Measurements from ENCODE around the gene FBXO3. TPM values are rescaled to one million over a fixed set of nuclear protein-coding genes. Genes with fewer than 3 reads are reported as not detected.
A peak's percentile ranks its signal among the peaks of the same experiment; 100 is the strongest.

FBXO3 gene
- total RNA-seq, 2 experiments from 2014 or later, result 26.9 to 30.9 TPM

DNA sequence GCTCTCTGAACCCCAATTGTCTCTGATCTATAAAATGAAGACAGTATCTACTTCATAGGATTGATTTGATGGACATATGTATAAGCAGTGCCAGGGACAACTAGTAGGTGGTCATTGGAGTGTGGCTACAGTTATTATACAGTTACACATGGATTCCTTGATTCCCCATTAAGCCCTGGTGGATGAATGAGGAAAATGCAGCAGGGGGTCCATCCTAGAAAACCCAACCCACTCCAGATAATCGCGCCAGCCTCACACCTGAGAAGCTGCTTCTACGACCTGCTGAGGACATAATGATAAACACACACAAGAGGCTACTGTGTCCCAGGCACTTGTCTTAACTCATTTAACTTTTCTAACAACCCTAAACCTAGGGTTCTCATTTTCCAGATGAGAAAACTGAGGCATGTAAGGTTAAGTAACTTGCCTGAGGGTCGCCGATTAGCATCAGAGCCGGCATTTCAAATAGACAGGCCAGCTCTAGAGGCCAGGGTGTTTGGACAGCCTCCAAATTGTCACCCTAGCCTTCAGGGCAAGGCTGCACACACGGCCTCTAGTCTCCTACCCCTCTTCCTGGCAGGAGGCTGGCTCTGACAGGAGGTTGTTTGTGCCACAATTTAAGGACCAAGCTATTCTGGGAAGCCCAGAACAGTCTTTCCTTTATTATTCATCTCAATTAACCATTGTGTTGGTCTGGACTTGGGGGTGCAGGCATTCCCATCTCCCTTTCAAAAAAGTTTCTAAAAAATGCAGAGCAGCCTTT lies 69.9 kb downstream of the FBXO3 start:
- peaks cover 23% of the 10 kb centered on the region for H3K4me1 Mint-ChIP-seq
- H3K27ac Mint-ChIP-seq, result no peak overlapping the region
- H3K4me3 Mint-ChIP-seq, result no peak overlapping the region
- peaks cover 17% of the 10 kb centered on the region for H3K36me3 Mint-ChIP-seq (ENCODE audit: low read depth)
- POLR2A ChIA-PET, result interaction anchor here (1.1 to 2.5 kb wide), 2 partner anchors 17 to 36 kb away, joined by 3 to 9 read pairs; no protein-coding TSS in a partner anchor
- no peaks in the 10 kb centered on the region for H3K9me3 Mint-ChIP-seq
- CTCF ChIA-PET, result interaction anchor here (0.6 kb wide), 1 partner anchor 437 kb away, joined by 4 read pairs; no protein-coding TSS in a partner anchor
- peaks cover 4% of the 10 kb centered on the region for H3K27me3 Mint-ChIP-seq
- no peak for DNase-seq

DNA sequence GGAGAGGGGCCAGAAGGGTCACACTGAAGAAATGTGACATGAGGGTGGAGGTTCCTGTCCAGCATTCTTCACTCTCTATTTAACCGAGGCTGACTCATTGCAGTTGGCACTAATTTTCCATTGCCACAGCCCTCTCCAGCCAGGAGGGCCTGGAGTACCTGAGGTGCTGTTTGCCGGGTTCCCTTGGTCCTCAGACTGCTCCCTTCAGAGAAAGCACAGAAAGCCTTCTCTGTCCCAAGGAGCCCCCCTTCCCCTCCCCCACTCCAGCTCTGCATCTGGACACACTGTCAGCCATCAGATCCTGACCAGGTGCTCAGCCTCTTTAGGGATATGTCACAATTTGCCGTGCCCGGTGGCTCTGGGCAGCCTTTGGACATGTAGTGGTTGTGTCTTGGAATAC lies 70.5 kb downstream of the FBXO3 start:
- ChIA-PET CTCF (interaction anchor here (0.6 kb wide), 1 partner anchor 438 kb away, joined by 4 read pairs; no protein-coding TSS in a partner anchor), POLR2A (no interaction called here)
- H3K36me3 Mint-ChIP-seq (ENCODE audit: low read depth), result peaks cover 11% of the 10 kb centered on the region
- no peak overlapping the region for H3K4me3 Mint-ChIP-seq
- H3K27ac Mint-ChIP-seq, result no peak overlapping the region
- H3K4me1 Mint-ChIP-seq, result peaks cover 24% of the 10 kb centered on the region
- no peaks in the 10 kb centered on the region for H3K9me3 Mint-ChIP-seq
- DNase-seq, result no peak
- H3K27me3 Mint-ChIP-seq, result peaks cover 6% of the 10 kb centered on the region

DNA sequence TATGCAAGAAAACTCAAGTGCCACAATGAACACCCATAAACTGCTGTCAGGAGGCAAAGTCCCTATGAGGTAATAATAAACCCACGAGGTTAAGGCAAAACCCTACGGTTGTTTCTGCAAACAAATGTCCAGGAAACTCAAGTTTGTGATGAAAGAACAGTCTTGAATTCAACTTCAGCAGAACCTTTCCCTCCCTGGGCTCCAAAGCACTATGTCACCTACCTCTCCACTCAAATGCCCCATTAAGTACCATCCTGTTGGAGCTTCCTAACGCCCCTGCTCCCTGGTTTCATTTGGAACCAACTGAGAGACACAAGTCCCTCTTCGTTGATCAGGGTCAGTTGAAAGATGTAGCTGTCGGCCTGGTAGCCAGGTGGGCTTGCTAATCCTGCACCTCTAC lies 71.1 kb downstream of the FBXO3 start:
- H3K36me3 Mint-ChIP-seq (ENCODE audit: low read depth), result peaks cover 8% of the 10 kb centered on the region
- no peak overlapping the region for H3K27ac Mint-ChIP-seq
- H3K9me3 Mint-ChIP-seq, result no peaks in the 10 kb centered on the region
- H3K4me1 Mint-ChIP-seq, result peaks cover 24% of the 10 kb centered on the region
- CTCF ChIA-PET, result interaction anchor here (1.3 kb wide), 1 partner anchor 39 kb away, joined by 5 read pairs; no protein-coding TSS in a partner anchor
- peaks cover 8% of the 10 kb centered on the region for H3K27me3 Mint-ChIP-seq
- DNase-seq, result no peak
- H3K4me3 Mint-ChIP-seq, result no peak overlapping the region
- POLR2A ChIA-PET, result no interaction called here

DNA sequence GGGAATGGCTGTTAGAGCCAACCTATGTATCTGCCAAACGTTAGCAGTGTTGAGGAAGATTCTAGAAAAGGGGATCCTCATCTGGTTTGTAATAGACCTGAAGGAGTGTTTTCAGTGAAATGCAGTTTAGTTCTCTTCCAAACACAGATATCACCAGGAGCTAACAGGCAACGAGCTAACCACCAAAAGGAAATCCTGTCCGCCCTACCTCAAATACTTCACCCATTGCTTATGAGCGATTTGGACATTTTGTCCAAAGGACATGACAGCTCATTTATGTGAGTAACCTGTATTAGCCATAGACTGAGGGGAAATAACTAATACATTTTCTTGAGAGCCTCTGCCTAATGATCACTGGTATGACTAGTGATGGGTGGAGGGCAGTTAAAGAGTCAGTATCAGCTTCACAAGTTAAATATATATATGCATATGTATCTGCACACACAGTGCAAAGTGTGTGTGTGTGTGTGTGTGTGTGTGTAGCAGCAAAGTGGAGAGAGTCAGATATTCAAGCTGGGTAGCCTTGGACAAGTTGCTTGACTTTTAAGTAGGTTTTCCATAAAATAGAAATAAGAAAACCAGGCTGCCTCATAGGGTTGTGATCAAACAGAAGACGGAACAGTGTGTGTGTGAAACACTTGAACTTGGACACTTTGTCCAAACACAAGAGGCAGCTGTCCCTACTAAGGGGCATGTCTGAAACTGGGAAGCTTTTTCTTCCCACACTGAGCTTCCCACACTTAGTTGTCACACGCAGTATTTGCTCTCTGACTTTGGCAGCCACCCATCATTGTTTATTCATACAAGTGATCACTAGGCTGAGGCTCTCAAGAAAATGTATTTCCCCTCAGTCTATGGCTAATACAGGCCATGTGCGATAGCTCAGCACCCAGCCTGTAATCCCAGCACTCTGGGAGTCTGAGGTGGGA lies 72.8 kb downstream of the FBXO3 start:
- CTCF ChIA-PET, result interaction anchor here (0.9 to 3.0 kb wide), 4 partner anchors 15 to 55 kb away, joined by 3 to 10 read pairs (median 6); partner anchors contain the start of gene CD59
- peaks cover 21% of the 10 kb centered on the region for H3K27me3 Mint-ChIP-seq
- no peaks in the 10 kb centered on the region for H3K9me3 Mint-ChIP-seq
- peaks cover 3% of the 10 kb centered on the region for H3K36me3 Mint-ChIP-seq (ENCODE audit: low read depth)
- H3K4me3 Mint-ChIP-seq, result peak overlapping the region; percentile 77
- H3K27ac Mint-ChIP-seq, result peak overlapping the region; percentile 17
- no peak for DNase-seq
- POLR2A ChIA-PET, result interaction anchor here (1.2 to 3.0 kb wide), 5 partner anchors 12 to 73 kb away, joined by 3 to 30 read pairs (median 6); partner anchors contain the start of genes CD59 and FBXO3
- H3K4me1 Mint-ChIP-seq, result peaks cover 22% of the 10 kb centered on the region

DNA sequence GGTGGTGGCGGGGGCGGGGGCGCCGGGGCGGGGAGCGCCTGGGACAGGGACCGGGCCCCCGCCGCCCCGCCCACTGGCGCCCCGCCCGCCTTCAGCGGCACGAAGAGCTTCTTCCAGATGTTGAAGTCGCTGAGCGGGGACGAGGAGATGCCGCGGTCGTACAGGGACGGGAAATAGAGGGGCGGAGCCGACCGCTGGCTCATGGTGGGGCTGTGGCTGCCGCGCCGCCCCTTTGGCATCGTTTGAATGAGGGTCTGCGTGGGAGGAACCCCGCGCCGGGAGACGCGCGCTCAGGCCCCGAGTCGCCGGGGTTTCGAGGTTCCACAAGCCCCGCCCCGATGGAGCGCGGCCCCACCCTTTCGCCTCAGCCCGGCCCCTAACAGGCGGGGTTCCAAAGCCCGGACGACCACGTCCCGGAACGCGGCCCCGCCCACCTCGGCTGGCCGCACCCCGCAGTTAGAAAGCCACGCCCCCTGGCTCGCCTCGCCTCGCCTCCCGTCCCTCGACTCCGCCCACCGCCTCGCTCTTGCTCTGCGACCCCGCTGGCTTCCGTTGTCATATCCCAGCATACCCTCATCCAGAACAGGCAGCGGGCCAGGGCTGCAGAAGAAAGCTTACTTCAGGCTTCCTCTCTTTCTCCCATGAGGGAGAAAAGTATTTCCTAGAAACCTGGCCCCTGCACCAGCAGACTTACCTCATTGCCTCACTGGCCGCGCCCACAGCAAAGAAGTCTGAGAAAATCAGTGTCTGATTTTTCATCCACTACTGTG lies 73.6 kb downstream of the FBXO3 start, which contains the start of gene C11orf91:
Gene C11orf91 (minus strand): TSS at position 325 of the 770 bp plus-strand sequence. CDS start 86 bp downstream, at position 239.
- ChIA-PET CTCF (interaction anchor here (0.9 to 3.0 kb wide), 5 partner anchors 9 to 56 kb away, joined by 3 to 10 read pairs (median 3); partner anchors contain the start of gene CD59), POLR2A (interaction anchor here (1.1 to 3.0 kb wide), 6 partner anchors 11 to 539 kb away, joined by 3 to 30 read pairs (median 6); partner anchors contain the start of genes CD59, CSTF3 and FBXO3)
- peak within 1 kb of the TSS; percentile 77 for H3K4me3 Mint-ChIP-seq
- peak; percentile 95 for DNase-seq
- no peaks in the 10 kb centered on the region for H3K9me3 Mint-ChIP-seq
- no peaks in the 10 kb centered on the region for H3K36me3 Mint-ChIP-seq (ENCODE audit: low read depth)
- peaks cover 27% of the 10 kb centered on the region for H3K27me3 Mint-ChIP-seq
- peak within 1 kb of the TSS; percentile 63 for H3K27ac Mint-ChIP-seq
- H3K4me1 Mint-ChIP-seq, result peaks cover 21% of the 10 kb centered on the region

DNA sequence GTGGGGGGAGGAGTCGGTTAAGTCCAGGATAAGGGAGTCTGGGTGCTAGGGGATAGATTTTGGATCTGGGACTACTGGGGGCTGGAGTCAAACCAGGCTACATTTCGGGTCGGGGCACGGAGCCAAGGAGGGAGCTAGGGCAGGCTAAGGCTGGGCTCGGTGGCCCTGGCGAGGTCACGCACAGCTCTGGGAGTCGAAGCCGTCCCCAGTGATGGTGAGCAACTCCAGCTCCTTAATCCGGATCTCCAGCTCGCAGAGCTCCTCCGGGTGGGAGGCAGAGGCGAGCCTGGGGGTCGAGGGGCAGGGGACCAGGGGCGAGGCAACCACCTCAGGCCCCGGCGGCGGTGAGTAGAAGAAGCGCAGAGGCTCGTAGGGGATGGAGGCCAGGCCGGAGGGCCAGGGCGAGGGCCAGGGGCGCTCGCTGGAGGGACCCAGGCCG lies 74.2 kb downstream of the FBXO3 start:
- no peak for DNase-seq
- Mint-ChIP-seq H3K4me3 (peak overlapping the region; percentile 71), H3K36me3 (ENCODE audit: low read depth) (no peaks in the 10 kb centered on the region), H3K9me3 (no peaks in the 10 kb centered on the region), H3K4me1 (peaks cover 21% of the 10 kb centered on the region), H3K27ac (peak overlapping the region; percentile 63), H3K27me3 (peaks cover 27% of the 10 kb centered on the region)
- ChIA-PET CTCF (interaction anchor here (0.5 to 3.0 kb wide), 5 partner anchors 8 to 262 kb away, joined by 3 to 10 read pairs (median 3); no protein-coding TSS in a partner anchor), POLR2A (interaction anchor here (1.1 to 3.0 kb wide), 6 partner anchors 10 to 539 kb away, joined by 3 to 30 read pairs (median 6); partner anchors contain the start of genes CD59, CSTF3 and FBXO3)

DNA sequence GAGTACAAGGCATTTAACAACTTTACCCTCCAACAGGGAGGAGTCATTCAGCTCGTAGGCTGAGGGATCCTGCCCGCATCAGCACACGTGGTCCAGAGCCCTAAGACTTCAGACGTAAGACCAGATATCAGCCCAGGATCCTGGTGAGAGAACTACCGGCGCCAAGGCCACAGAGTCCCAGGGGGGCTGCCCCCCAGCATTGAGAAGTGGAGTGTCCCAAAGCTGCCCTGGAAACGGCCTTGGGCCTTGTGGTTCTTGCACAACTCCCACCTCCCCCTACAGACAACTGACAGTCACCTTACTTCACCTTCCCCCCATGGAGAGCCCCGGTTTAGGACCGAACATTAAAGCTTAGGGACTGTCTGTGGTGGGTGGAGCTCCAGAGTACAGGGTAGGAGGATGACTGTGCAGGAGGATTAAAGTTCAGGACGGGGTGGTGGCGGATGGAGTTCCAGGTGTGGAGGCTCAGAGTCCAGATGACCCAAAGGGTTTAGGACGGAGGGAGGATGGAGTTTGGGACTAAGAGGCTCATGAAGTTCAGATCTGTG lies 74.7 kb downstream of the FBXO3 start:
- ChIA-PET POLR2A (interaction anchor here (1.9 to 3.0 kb wide), 3 partner anchors 10 to 36 kb away, joined by 6 to 30 read pairs (median 10); partner anchors contain the start of gene CD59), CTCF (interaction anchor here (0.5 to 3.0 kb wide), 4 partner anchors 12 to 263 kb away, joined by 3 to 10 read pairs (median 6); no protein-coding TSS in a partner anchor)
- H3K9me3 Mint-ChIP-seq, result no peaks in the 10 kb centered on the region
- peaks cover 21% of the 10 kb centered on the region for H3K4me1 Mint-ChIP-seq
- peak overlapping the region; percentile 71 for H3K4me3 Mint-ChIP-seq
- H3K36me3 Mint-ChIP-seq (ENCODE audit: low read depth), result no peaks in the 10 kb centered on the region
- H3K27ac Mint-ChIP-seq, result peak overlapping the region; percentile 63
- peaks cover 27% of the 10 kb centered on the region for H3K27me3 Mint-ChIP-seq
- DNase-seq, result no peak

DNA sequence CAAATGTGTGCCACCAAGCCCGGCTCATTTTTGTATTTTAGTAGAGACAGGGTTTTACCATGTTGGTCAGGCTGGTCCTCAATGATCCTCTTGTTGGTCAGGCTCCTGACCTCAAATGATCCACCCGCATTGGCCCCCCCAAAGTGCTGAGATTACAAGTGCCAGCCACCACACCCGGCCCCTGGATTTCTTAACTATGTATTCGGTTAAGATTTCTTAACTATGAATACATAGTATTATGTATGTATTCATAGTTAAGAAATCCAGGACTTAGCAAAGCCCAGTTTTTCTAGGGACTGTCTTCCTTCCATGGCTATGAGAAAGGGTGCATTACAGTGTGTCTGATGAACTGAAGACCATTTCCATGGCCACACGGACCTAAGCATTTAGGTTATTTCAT lies 75.4 kb downstream of the FBXO3 start:
- ChIA-PET CTCF (no interaction called here), POLR2A (no interaction called here)
- no peak overlapping the region for H3K27ac Mint-ChIP-seq
- H3K27me3 Mint-ChIP-seq, result peaks cover 27% of the 10 kb centered on the region
- H3K4me3 Mint-ChIP-seq, result no peak overlapping the region
- no peaks in the 10 kb centered on the region for H3K36me3 Mint-ChIP-seq (ENCODE audit: low read depth)
- DNase-seq, result no peak
- H3K4me1 Mint-ChIP-seq, result peaks cover 21% of the 10 kb centered on the region
- H3K9me3 Mint-ChIP-seq, result no peaks in the 10 kb centered on the region

DNA sequence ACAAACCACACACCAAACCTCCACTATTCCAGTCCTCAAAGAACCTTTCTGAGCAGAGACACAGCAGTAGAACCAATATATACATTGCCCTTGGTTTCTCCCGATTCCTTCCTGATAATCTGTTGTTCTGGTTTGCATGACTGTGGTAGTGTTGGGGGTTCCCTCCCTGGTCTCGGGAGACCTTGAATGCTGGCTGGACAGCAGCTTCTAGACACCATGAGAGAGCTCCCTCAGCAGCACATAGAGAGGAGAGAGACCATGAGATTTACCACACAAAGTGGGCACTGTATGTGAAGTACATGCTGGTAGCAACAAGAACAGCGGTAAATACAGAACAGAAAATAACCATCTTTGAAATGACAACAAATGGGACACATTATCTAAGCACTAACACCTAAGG lies 76.3 kb downstream of the FBXO3 start:
- no peak overlapping the region for H3K4me3 Mint-ChIP-seq
- no peaks in the 10 kb centered on the region for H3K9me3 Mint-ChIP-seq
- no peaks in the 10 kb centered on the region for H3K36me3 Mint-ChIP-seq (ENCODE audit: low read depth)
- peaks cover 21% of the 10 kb centered on the region for H3K4me1 Mint-ChIP-seq
- DNase-seq, result no peak
- ChIA-PET POLR2A (no interaction called here), CTCF (no interaction called here)
- H3K27me3 Mint-ChIP-seq, result peaks cover 27% of the 10 kb centered on the region
- H3K27ac Mint-ChIP-seq, result no peak overlapping the region

DNA sequence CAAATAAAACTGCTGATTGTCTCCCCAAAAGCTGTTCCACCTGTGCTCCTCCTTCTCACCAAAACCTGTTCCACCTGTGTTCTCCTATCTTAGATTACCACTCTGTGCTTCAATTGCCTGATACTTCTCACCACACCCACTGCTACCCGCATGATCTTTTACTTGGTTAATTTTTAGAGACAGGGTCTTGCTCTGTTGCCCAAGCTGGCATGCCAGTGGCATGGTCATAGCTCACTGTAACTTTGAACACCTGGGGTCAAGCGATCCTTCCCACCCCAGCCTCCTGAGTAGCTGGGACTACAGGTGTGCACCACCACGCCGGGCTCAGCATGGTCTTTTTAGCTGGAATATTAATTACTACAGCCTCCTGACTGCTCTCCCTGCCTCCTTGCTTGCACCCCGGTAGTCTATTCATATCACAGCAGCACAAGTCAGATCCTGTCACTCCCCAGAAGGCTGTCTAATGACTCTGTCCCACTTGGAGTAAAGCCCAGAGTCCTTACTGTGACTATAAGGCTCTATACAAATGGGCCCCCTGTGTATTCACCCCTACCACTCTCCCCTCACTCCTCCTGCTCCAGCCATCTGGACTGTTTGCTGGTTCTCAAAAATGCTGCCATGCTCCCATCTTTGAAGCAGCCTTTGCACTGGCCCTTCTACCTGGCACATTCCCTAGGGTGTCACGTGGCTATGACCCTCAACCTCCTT lies 77.2 kb downstream of the FBXO3 start:
- peaks cover 21% of the 10 kb centered on the region for H3K4me1 Mint-ChIP-seq
- H3K27ac Mint-ChIP-seq, result no peak overlapping the region
- no peak overlapping the region for H3K4me3 Mint-ChIP-seq
- H3K27me3 Mint-ChIP-seq, result peaks cover 27% of the 10 kb centered on the region
- CTCF ChIA-PET, result interaction anchor here (1.0 kb wide), 1 partner anchor 45 kb away, joined by 4 read pairs; no protein-coding TSS in a partner anchor
- H3K36me3 Mint-ChIP-seq (ENCODE audit: low read depth), result no peaks in the 10 kb centered on the region
- no peak for DNase-seq
- POLR2A ChIA-PET, result no interaction called here
- H3K9me3 Mint-ChIP-seq, result no peaks in the 10 kb centered on the region

DNA sequence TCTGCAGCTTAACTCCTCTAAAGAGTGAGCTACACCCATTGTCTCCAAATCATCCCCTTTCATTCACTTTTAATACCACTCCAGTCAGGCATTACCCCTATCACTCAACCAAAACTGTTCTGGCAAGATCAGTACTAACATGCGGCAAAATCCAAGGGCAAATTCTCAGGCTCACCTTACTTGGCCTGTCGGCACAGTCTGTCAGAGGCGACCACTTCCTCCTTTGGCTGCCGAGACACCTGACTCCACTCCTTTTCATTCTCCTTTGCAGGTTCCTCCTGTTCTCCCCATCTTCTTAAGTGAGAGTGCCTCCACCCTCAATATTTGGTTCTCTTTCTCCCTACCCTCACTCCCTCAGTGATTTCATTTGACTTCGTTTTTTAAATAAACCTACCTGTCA lies 77.9 kb downstream of the FBXO3 start:
- DNase-seq, result no peak
- peaks cover 17% of the 10 kb centered on the region for H3K4me1 Mint-ChIP-seq
- no peak overlapping the region for H3K27ac Mint-ChIP-seq
- peaks cover 27% of the 10 kb centered on the region for H3K27me3 Mint-ChIP-seq
- H3K36me3 Mint-ChIP-seq (ENCODE audit: low read depth), result no peaks in the 10 kb centered on the region
- ChIA-PET CTCF (interaction anchor here (0.6 to 1.0 kb wide), 2 partner anchors 46 to 902 kb away, joined by 3 to 4 read pairs; no protein-coding TSS in a partner anchor), POLR2A (interaction anchor here (1.3 kb wide), 1 partner anchor 26 kb away, joined by 3 read pairs; no protein-coding TSS in a partner anchor)
- H3K9me3 Mint-ChIP-seq, result no peaks in the 10 kb centered on the region
- no peak overlapping the region for H3K4me3 Mint-ChIP-seq

Measured in activated CD4-positive, alpha-beta memory T cell treated with anti-CD3 and anti-CD28 coated beads, Interleukin-2, amount 10 ng/mL, durations not matched to agents 7 days and 5 days (primary cell).